Suprapubic skin (tissue), 4 donors: Measurements from ENCODE around the gene ZNF689. TPM values are rescaled to one million over a fixed set of nuclear protein-coding genes. Genes with fewer than 3 reads are reported as not detected.

Source experiments
- DNase-seq, 2 donors: peaks; one replicate each; pipeline ENCODE4 v3.0.0-alpha.2; 2019; ENCODE audit warnings: low spot score in 2 of 2
- H3K27ac ChIP-seq: fragments of 200-600 bp; sonication (generic); one replicate; pipeline ENCODE4 v1.5.1; 2019
- H3K27me3 ChIP-seq: fragments of 200-600 bp; sonication (generic); one replicate; pipeline ENCODE4 v1.5.1; 2019
- H3K36me3 ChIP-seq: fragments of 200-600 bp; sonication (generic); one replicate; pipeline ENCODE4 v1.5.1; 2019
- H3K4me1 ChIP-seq: fragments of 200-600 bp; sonication (generic); one replicate; pipeline ENCODE4 v1.5.1; 2019
- H3K4me3 ChIP-seq: fragments of 200-600 bp; sonication (generic); one replicate; pipeline ENCODE4 v1.5.1; 2019; ENCODE audit warnings: mild to moderate bottlenecking
- H3K9me3 ChIP-seq: fragments of 200-600 bp; sonication (generic); one replicate; pipeline ENCODE4 v1.5.1; 2019
- EP300 ChIP-seq: sonication (generic); formaldehyde crosslinking; IDR thresholded peaks from one replicate; pipeline ENCODE4 v1.6.1; 2017; ENCODE audit warnings: antibody characterized with exemption
- POLR2A ChIP-seq, 2 donors: fragments of 450-650 bp; IDR thresholded peaks; one replicate each; pipeline ENCODE4 v1.6.1; 2017; ENCODE audit warnings: antibody characterized with exemption in 2 of 2, mild to moderate bottlenecking in 2 of 2, moderate library complexity in 2 of 2
- POLR2AphosphoS5 ChIP-seq, 3 donors: sonication (generic); formaldehyde crosslinking; IDR thresholded peaks; one replicate each; pipeline ENCODE4 v1.6.1; 2017; ENCODE audit warnings: antibody characterized with exemption in 3 of 3
- WGBS: methylation state at CpG from one replicate; pipeline ENCODE4 v1.1.5; 2018; 5-methylcytosine and 5-hydroxymethylcytosine counted together
- total RNA-seq, 4 donors: library from RNA; depleted of rRNA; stranded (reverse); fragments of >200 nt; gene quantifications; one replicate each; pipeline ENCODE4 v1.1.0, GENCODE V29; 2016
- TF ChIP-seq, protein P1 (sequence below), 2 donors: fragments of 200-600 bp in 1 of 2; fragments of 450-650 bp in 1 of 2; sonication (generic) in 1 of 2; IDR thresholded peaks; one replicate each; pipeline ENCODE4 v1.5.1; 2016 to 2019; ENCODE audit warnings: antibody characterized with exemption in 2 of 2, mild to moderate bottlenecking in 1 of 2, moderate library complexity in 1 of 2

Gene ZNF689
- total RNA-seq, 4 donors from 2014 or later, result 5.3 to 11.2 (median 6.0) TPM

DNA sequence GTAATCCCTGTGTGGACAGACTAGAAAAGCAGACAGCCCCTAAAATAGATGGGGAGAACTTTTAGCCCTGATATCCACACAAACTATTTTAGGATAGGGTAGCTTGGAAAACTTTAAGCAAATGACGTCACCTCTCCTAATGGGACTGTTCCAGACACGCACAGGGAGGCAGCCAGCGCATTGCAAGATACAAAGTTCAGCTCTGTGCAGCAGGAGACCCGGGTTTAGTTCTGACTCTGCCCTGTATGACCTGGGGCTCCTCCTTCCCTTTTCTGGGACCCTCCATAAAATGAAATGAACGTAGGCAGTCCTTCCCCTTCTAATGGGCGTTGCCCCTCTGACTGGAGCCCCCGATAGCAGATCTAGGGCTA lies 6.3 kb downstream of the ZNF689 start:
- no peak for DNase-seq
- no peaks in the 10 kb centered on the region for H3K9me3 ChIP-seq
- H3K27me3 ChIP-seq, result no peaks in the 10 kb centered on the region
- no peak overlapping the region for H3K4me3 ChIP-seq
- H3K27ac ChIP-seq, result no peak overlapping the region
- H3K36me3 ChIP-seq, result peaks cover 44% of the 10 kb centered on the region
- peaks cover 16% of the 10 kb centered on the region for H3K4me1 ChIP-seq
- 85% methylated on average over 7 of the region's 7 CpGs for WGBS
- TF ChIP-seq POLR2A (IDR thresholded peaks at IDR 0.05), result no peak
- no peak for TF ChIP-seq EP300
- TF ChIP-seq POLR2AphosphoS5 (IDR thresholded peaks at IDR 0.05), result no peak
- TF ChIP-seq, protein P1, sequence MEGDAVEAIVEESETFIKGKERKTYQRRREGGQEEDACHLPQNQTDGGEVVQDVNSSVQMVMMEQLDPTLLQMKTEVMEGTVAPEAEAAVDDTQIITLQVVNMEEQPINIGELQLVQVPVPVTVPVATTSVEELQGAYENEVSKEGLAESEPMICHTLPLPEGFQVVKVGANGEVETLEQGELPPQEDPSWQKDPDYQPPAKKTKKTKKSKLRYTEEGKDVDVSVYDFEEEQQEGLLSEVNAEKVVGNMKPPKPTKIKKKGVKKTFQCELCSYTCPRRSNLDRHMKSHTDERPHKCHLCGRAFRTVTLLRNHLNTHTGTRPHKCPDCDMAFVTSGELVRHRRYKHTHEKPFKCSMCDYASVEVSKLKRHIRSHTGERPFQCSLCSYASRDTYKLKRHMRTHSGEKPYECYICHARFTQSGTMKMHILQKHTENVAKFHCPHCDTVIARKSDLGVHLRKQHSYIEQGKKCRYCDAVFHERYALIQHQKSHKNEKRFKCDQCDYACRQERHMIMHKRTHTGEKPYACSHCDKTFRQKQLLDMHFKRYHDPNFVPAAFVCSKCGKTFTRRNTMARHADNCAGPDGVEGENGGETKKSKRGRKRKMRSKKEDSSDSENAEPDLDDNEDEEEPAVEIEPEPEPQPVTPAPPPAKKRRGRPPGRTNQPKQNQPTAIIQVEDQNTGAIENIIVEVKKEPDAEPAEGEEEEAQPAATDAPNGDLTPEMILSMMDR (IDR thresholded peaks at IDR 0.05), result no peak

DNA sequence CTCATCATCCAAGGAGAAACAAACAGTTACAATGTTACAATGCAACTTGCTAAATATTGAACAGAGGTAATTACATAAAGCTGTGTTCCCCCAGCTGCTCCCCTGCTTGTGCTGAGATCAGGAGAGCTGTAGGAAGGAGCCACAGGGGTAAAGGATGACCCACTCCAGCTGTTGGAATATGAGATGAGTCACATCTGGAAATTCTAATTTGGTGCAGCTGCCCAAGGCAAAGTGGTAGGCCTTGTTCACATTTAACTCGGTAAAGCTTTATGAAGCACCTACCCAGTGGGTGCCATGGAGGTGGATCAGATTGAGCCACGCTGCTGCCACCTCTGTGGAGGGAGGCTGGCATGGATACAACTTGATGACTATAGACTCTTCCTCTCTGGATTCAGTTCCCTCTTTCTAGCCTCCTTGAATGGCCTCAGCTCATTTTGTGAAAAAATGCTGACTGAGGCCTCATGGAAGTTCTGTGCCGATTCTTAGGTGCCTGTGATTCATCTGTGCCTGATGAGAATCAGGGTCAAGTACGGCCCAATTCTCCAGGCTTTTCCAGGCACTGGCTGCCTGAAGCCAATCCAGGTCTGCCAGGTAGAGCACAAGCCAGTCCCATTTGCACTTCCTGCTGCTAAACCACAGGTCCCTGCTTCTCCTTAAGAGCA lies 7.4 kb downstream of the ZNF689 start:
- no peaks in the 10 kb centered on the region for H3K27me3 ChIP-seq
- whole genome bisulfite sequencing, result 42% methylated on average over 4 of the region's 4 CpGs
- TF ChIP-seq POLR2AphosphoS5 (IDR thresholded peaks at IDR 0.05) (no peak), EP300 (no peak), POLR2A (IDR thresholded peaks at IDR 0.05) (no peak)
- TF ChIP-seq, protein P1 (IDR thresholded peaks at IDR 0.05), result no peak
- H3K4me1 ChIP-seq, result peaks cover 12% of the 10 kb centered on the region
- H3K27ac ChIP-seq, result no peak overlapping the region
- no peak overlapping the region for H3K4me3 ChIP-seq
- no peaks in the 10 kb centered on the region for H3K9me3 ChIP-seq
- no peak for DNase-seq
- H3K36me3 ChIP-seq, result peaks cover 41% of the 10 kb centered on the region

DNA sequence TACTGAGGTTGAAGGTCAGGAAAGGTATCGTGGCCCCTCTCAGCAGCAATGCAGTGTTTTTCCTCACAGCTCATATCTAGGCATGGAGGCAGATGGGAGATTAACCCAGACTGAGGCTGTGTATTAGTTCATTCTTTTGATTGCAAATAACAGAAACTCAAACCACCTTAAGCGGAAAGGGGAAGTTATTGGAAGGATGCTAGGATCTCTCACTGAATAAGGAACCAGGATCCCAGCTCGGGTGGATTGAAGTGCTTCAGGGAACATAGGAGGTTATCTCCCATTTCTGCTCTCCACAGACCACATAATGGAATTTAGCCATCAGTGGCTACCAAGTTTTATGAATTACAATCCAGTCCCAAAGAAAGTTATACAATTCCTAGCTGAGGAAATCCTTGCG lies 8.2 kb downstream of the ZNF689 start:
- H3K27ac ChIP-seq, result no peak overlapping the region
- no peak for DNase-seq
- H3K4me1 ChIP-seq, result peaks cover 9% of the 10 kb centered on the region
- H3K36me3 ChIP-seq, result peaks cover 40% of the 10 kb centered on the region
- no peaks in the 10 kb centered on the region for H3K9me3 ChIP-seq
- no peak overlapping the region for H3K4me3 ChIP-seq
- TF ChIP-seq POLR2A (IDR thresholded peaks at IDR 0.05) (no peak), POLR2AphosphoS5 (IDR thresholded peaks at IDR 0.05) (no peak), EP300 (no peak)
- TF ChIP-seq, protein P1 (IDR thresholded peaks at IDR 0.05), result no peak
- WGBS, result 86% methylated on average over 4 of the region's 4 CpGs
- H3K27me3 ChIP-seq, result no peaks in the 10 kb centered on the region

DNA sequence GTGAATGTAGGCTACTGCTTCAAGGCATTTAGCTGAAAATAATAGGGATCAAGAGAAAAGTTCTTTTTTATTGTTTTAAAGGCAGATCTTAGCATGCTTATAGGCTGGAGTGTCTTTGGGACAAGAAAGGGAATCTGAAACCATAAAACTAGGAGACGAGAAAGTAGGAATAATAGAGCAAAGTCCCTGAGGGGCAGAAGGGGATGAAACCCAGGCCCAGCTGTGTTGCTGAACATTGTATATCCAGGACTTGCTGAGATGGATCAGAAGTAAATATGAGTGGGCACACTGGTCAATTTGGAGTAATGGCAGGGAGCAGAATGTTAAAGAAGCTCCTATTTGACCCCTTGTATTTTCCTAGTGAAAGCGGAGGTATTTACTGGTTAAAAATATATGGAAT lies 9.3 kb downstream of the ZNF689 start:
- H3K4me1 ChIP-seq, result peaks cover 9% of the 10 kb centered on the region
- 88% methylated on average over 2 of the region's 2 CpGs for WGBS
- H3K27ac ChIP-seq, result no peak overlapping the region
- no peak for DNase-seq
- no peak overlapping the region for H3K4me3 ChIP-seq
- peaks cover 33% of the 10 kb centered on the region for H3K36me3 ChIP-seq
- H3K9me3 ChIP-seq, result no peaks in the 10 kb centered on the region
- H3K27me3 ChIP-seq, result no peaks in the 10 kb centered on the region
- no peak for TF ChIP-seq EP300
- no peak for TF ChIP-seq POLR2A (IDR thresholded peaks at IDR 0.05)
- no peak for TF ChIP-seq POLR2AphosphoS5 (IDR thresholded peaks at IDR 0.05)
- TF ChIP-seq, protein P1 (IDR thresholded peaks at IDR 0.05), result no peak

DNA sequence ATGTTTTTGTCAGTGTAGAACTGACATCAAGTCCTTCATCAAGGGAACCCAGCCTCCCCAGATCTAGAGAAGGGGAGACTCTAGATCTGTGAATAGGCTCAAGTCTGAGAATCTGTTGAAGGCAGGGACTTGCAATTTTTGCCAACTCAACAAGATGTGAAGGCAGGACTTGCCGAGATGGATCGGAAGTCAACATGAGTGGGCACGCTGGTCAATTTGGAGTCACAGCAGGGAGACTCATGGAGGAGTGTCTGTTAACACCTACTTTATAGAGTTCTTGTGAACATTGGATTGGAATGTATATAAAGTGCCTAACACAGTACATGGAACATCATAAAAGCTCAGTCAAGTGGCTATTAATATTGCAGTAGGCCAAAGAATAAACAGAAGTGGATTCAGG lies 10.0 kb downstream of the ZNF689 start:
- peaks cover 26% of the 10 kb centered on the region for H3K36me3 ChIP-seq
- no peak for DNase-seq
- no peak overlapping the region for H3K27ac ChIP-seq
- no peaks in the 10 kb centered on the region for H3K9me3 ChIP-seq
- WGBS, result 100% methylated on average over 3 of the region's 3 CpGs
- H3K4me1 ChIP-seq, result peaks cover 9% of the 10 kb centered on the region
- no peak overlapping the region for H3K4me3 ChIP-seq
- TF ChIP-seq EP300 (no peak), POLR2A (IDR thresholded peaks at IDR 0.05) (no peak), POLR2AphosphoS5 (IDR thresholded peaks at IDR 0.05) (no peak)
- TF ChIP-seq, protein P1 (IDR thresholded peaks at IDR 0.05), result no peak
- H3K27me3 ChIP-seq, result no peaks in the 10 kb centered on the region
